ENCODE data around the gene CCDC177. TPM values are rescaled to one million over a fixed set of nuclear protein-coding genes. Genes with fewer than 3 reads are reported as not detected.

The CCDC177 gene
- total and polyA plus RNA-seq, 2 experiments from 2014 or later = not detected

DNA sequence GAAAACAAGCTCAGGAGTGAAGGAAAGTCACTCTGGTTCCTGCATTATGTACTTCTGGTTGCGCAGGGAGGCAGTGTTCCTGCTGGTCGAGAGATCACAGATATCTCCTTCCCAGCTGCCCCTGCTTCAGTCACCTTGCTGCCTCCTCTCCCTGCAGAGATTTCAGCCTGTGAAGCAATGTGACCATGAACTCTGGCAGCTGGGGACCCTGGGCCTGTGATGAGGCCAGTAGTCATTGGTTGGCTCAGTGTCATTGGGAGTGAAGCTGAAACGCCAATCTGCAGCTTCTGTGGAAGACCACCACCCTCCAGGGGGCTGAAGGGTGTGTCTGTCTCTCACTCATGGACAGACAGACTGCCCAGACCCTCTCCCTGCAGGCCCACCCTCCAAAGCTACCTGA, 45.1 kb downstream of the CCDC177 start:
- H2AFZ ChIP-seq = no peak overlapping the region
- no peaks in the 10 kb centered on the region for H3K9me2 ChIP-seq (ENCODE audit: insufficient read depth)
- no peak overlapping the region for H3K4me3 ChIP-seq
- H4K20me1 ChIP-seq (ENCODE audit: insufficient read depth) = no peaks in the 10 kb centered on the region
- H3F3A ChIP-seq (ENCODE audit: insufficient read depth) = no peaks in the 10 kb centered on the region
- peaks cover 50% of the 10 kb centered on the region for H3K27me3 ChIP-seq (replicated peaks; ENCODE audit: insufficient read depth)
- in situ Hi-C loops (cut with MboI) = no loop called here
- no peak overlapping the region for H3K9ac ChIP-seq
- WGBS, 2 experiments (ENCODE audit: low coverage in 1 of 2, low lambda C conversion rate in 2 of 2, missing lambda C conversion rate in 2 of 2) = 58 to 63% methylated on average over 3 of the region's 3 CpGs
- H3K9me3 ChIP-seq (ENCODE audit: low read depth) = no peaks in the 10 kb centered on the region
- H3K27ac ChIP-seq = no peak overlapping the region
- H3K79me2 ChIP-seq (ENCODE audit: insufficient read depth) = no peaks in the 10 kb centered on the region
- no peak for TF ChIP-seq EZH2phosphoT487 (IDR thresholded peaks at IDR 0.05; ENCODE audit: insufficient read depth, low read depth)
- TF ChIP-seq EZH2 (IDR thresholded peaks at IDR 0.05; ENCODE audit: insufficient read depth, poor library complexity, severe bottlenecking) = no peak
- H3K36me3 ChIP-seq (ENCODE audit: low read depth) = no peaks in the 10 kb centered on the region
- DNase-seq = no peak
- H3K4me2 ChIP-seq (ENCODE audit: unreplicated experiment) = no peak overlapping the region
- no peaks in the 10 kb centered on the region for H3K4me1 ChIP-seq (ENCODE audit: insufficient read depth)

DNA sequence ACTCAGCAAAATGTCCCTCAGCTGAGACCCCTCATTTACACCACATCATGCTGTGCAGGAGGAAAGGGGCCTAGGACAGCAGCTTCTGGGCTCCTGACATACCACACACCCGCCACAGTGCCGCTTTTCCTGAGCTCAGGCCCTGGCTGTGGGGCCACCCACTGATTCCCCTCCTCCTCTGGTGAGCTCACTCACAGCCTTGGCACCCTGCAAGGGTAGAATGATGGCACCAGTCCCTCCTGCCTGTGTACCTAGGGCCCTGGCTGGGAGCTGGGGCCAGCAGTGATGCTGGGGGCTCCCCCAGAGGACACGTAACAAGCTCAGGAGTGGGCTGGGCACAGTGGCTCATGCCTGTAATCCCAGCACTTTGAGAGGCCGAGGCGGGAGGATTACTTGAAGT, 45.7 kb downstream of the CCDC177 start:
- no peak for DNase-seq
- Histone ChIP-seq H4K20me1 (ENCODE audit: insufficient read depth) (no peaks in the 10 kb centered on the region), H3K9me3 (ENCODE audit: low read depth) (no peaks in the 10 kb centered on the region), H3K9ac (no peak overlapping the region), H3K9me2 (ENCODE audit: insufficient read depth) (no peaks in the 10 kb centered on the region), H3K79me2 (ENCODE audit: insufficient read depth) (no peaks in the 10 kb centered on the region), H3F3A (ENCODE audit: insufficient read depth) (no peaks in the 10 kb centered on the region), H3K27me3 (replicated peaks; ENCODE audit: insufficient read depth) (peaks cover 55% of the 10 kb centered on the region), H3K4me2 (ENCODE audit: unreplicated experiment) (no peak overlapping the region), H3K36me3 (ENCODE audit: low read depth) (no peaks in the 10 kb centered on the region), H2AFZ (no peak overlapping the region), H3K27ac (no peak overlapping the region), H3K4me3 (no peak overlapping the region), H3K4me1 (ENCODE audit: insufficient read depth) (no peaks in the 10 kb centered on the region)
- TF ChIP-seq EZH2 (IDR thresholded peaks at IDR 0.05; ENCODE audit: insufficient read depth, poor library complexity, severe bottlenecking) = no peak
- TF ChIP-seq EZH2phosphoT487 (IDR thresholded peaks at IDR 0.05; ENCODE audit: insufficient read depth, low read depth) = no peak
- WGBS, 2 experiments (ENCODE audit: low coverage in 1 of 2, low lambda C conversion rate in 2 of 2, missing lambda C conversion rate in 2 of 2) = 70 to 80% methylated on average over 5 of the region's 5 CpGs
- in situ Hi-C loops (cut with MboI) = no loop called here

DNA sequence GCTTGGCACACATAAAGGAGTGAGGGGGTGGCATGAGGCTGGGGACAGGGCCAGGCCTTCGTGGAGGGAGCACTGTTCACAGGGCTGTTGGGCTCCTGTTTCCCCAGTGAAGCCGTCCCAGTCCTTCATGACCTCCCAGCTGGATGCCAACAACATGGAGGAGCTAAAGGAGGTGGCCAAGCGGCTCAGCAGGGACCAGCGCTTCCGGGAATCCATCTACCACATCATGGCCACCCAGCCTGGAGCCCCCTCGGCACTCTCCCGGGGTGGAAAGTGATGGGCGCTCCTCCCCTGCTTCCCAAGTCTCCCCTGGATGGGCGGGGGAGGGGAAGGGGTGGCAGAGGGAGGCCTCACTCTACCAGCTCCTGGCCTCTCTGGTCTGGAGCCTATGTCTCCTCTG, 46.5 kb downstream of the CCDC177 start:
- 51 to 58% methylated on average over 9 of the region's 9 CpGs for WGBS, 2 experiments (ENCODE audit: low coverage in 1 of 2, low lambda C conversion rate in 2 of 2, missing lambda C conversion rate in 2 of 2)
- H3K9ac ChIP-seq = no peak overlapping the region
- no peak overlapping the region for H2AFZ ChIP-seq
- no peaks in the 10 kb centered on the region for H3K9me3 ChIP-seq (ENCODE audit: low read depth)
- TF ChIP-seq EZH2phosphoT487 (IDR thresholded peaks at IDR 0.05; ENCODE audit: insufficient read depth, low read depth) = no peak
- no peak for TF ChIP-seq EZH2 (IDR thresholded peaks at IDR 0.05; ENCODE audit: insufficient read depth, poor library complexity, severe bottlenecking)
- in situ Hi-C loops (cut with MboI) = no loop called here
- no peak overlapping the region for H3K4me3 ChIP-seq
- no peak for DNase-seq
- no peak overlapping the region for H3K27ac ChIP-seq
- peaks cover 53% of the 10 kb centered on the region for H3K27me3 ChIP-seq (replicated peaks; ENCODE audit: insufficient read depth)
- no peaks in the 10 kb centered on the region for H4K20me1 ChIP-seq (ENCODE audit: insufficient read depth)
- H3K4me2 ChIP-seq (ENCODE audit: unreplicated experiment) = no peak overlapping the region
- H3F3A ChIP-seq (ENCODE audit: insufficient read depth) = no peaks in the 10 kb centered on the region
- no peaks in the 10 kb centered on the region for H3K4me1 ChIP-seq (ENCODE audit: insufficient read depth)
- no peaks in the 10 kb centered on the region for H3K36me3 ChIP-seq (ENCODE audit: low read depth)
- H3K79me2 ChIP-seq (ENCODE audit: insufficient read depth) = no peaks in the 10 kb centered on the region
- no peaks in the 10 kb centered on the region for H3K9me2 ChIP-seq (ENCODE audit: insufficient read depth)

DNA sequence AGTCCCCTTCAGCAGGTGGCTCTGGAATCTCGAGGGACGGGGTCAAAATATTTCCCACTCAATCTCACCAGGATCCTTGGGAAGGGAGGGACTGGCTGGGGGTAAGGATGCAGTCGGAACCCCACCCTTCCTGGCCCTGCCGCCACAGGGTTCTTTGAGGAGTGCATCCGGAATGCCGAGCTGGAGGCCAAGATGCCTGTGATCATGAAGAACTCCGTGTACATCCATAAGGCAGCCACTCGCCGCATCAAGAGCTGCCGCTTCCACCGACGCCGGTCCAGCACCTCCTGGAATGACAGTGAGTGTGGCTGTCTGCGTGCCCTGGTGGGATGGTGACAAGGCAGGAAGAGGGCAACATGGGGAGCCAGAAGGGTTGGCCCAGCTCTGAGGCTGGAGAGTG, 47.0 kb downstream of the CCDC177 start:
- H3K27me3 ChIP-seq (replicated peaks; ENCODE audit: insufficient read depth) = peaks cover 54% of the 10 kb centered on the region
- no peaks in the 10 kb centered on the region for H3F3A ChIP-seq (ENCODE audit: insufficient read depth)
- WGBS, 2 experiments (ENCODE audit: low coverage in 1 of 2, low lambda C conversion rate in 2 of 2, missing lambda C conversion rate in 2 of 2) = 77 to 78% methylated on average over 14 of the region's 14 CpGs
- no peaks in the 10 kb centered on the region for H3K79me2 ChIP-seq (ENCODE audit: insufficient read depth)
- no peak for TF ChIP-seq EZH2 (IDR thresholded peaks at IDR 0.05; ENCODE audit: insufficient read depth, poor library complexity, severe bottlenecking)
- TF ChIP-seq EZH2phosphoT487 (IDR thresholded peaks at IDR 0.05; ENCODE audit: insufficient read depth, low read depth) = no peak
- in situ Hi-C loops (cut with MboI) = no loop called here
- H3K27ac ChIP-seq = no peak overlapping the region
- no peak overlapping the region for H3K4me2 ChIP-seq (ENCODE audit: unreplicated experiment)
- no peaks in the 10 kb centered on the region for H4K20me1 ChIP-seq (ENCODE audit: insufficient read depth)
- no peak overlapping the region for H3K9ac ChIP-seq
- H3K4me1 ChIP-seq (ENCODE audit: insufficient read depth) = no peaks in the 10 kb centered on the region
- no peak overlapping the region for H3K4me3 ChIP-seq
- H2AFZ ChIP-seq = no peak overlapping the region
- H3K9me2 ChIP-seq (ENCODE audit: insufficient read depth) = no peaks in the 10 kb centered on the region
- DNase-seq = no peak
- H3K9me3 ChIP-seq (ENCODE audit: low read depth) = no peaks in the 10 kb centered on the region
- H3K36me3 ChIP-seq (ENCODE audit: low read depth) = no peaks in the 10 kb centered on the region

DNA sequence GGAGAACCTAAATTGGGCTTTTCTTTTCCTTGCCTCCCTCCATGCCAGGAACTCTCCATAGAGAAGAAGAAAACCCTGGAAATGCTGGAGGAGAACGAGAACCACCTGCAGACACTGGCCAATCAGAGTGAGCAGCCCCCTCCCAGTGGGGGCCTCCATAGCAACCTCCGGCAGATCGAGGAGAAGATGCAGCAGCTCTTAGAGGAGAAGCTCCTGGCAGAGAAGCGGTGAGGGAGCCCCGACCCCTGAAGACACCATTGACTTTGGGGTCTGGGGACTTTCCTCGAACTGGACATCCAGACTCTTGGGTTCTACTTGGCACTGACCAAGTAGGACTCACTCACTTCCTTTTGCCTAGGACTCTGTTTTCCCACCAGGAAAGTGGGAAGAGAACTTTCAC, 48.8 kb downstream of the CCDC177 start:
- WGBS, 2 experiments (ENCODE audit: low coverage in 1 of 2, low lambda C conversion rate in 2 of 2, missing lambda C conversion rate in 2 of 2) = 38 to 44% methylated on average over 6 of the region's 6 CpGs
- Histone ChIP-seq H3K27me3 (replicated peaks; ENCODE audit: insufficient read depth) (peaks cover 48% of the 10 kb centered on the region), H3K4me2 (ENCODE audit: unreplicated experiment) (no peak overlapping the region), H3K9ac (no peak overlapping the region), H3K79me2 (ENCODE audit: insufficient read depth) (no peaks in the 10 kb centered on the region), H3K4me1 (ENCODE audit: insufficient read depth) (no peaks in the 10 kb centered on the region), H3F3A (ENCODE audit: insufficient read depth) (no peaks in the 10 kb centered on the region), H3K36me3 (ENCODE audit: low read depth) (no peaks in the 10 kb centered on the region), H3K4me3 (no peak overlapping the region), H3K9me3 (ENCODE audit: low read depth) (no peaks in the 10 kb centered on the region), H4K20me1 (ENCODE audit: insufficient read depth) (no peaks in the 10 kb centered on the region), H3K27ac (no peak overlapping the region), H2AFZ (no peak overlapping the region), H3K9me2 (ENCODE audit: insufficient read depth) (no peaks in the 10 kb centered on the region)
- no peak for DNase-seq
- no peak for TF ChIP-seq EZH2phosphoT487 (IDR thresholded peaks at IDR 0.05; ENCODE audit: insufficient read depth, low read depth)
- no peak for TF ChIP-seq EZH2 (IDR thresholded peaks at IDR 0.05; ENCODE audit: insufficient read depth, poor library complexity, severe bottlenecking)
- in situ Hi-C loops (cut with MboI) = no loop called here
